ENCODE data around the gene PPP1R27.

GRCh38 chr17:81844887-81845286, 10.0 kb upstream of the PPP1R27 start:
- TF ChIP-seq, protein P1, sequence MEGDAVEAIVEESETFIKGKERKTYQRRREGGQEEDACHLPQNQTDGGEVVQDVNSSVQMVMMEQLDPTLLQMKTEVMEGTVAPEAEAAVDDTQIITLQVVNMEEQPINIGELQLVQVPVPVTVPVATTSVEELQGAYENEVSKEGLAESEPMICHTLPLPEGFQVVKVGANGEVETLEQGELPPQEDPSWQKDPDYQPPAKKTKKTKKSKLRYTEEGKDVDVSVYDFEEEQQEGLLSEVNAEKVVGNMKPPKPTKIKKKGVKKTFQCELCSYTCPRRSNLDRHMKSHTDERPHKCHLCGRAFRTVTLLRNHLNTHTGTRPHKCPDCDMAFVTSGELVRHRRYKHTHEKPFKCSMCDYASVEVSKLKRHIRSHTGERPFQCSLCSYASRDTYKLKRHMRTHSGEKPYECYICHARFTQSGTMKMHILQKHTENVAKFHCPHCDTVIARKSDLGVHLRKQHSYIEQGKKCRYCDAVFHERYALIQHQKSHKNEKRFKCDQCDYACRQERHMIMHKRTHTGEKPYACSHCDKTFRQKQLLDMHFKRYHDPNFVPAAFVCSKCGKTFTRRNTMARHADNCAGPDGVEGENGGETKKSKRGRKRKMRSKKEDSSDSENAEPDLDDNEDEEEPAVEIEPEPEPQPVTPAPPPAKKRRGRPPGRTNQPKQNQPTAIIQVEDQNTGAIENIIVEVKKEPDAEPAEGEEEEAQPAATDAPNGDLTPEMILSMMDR (IDR thresholded peaks at IDR 0.05; ENCODE audit: low read depth, low read length, missing input control): no peak
- TF ChIP-seq TAF1 (conservative IDR thresholded peaks at IDR 0.05): no peak
- no peak for TF ChIP-seq FOXA1 (IDR thresholded peaks at IDR 0.05)
- TF ChIP-seq JUND (IDR thresholded peaks at IDR 0.05): no peak
- TF ChIP-seq RAD21 (IDR thresholded peaks at IDR 0.05): no peak
- no peak for TF ChIP-seq ATF3 (IDR thresholded peaks at IDR 0.05)
- TF ChIP-seq REST (IDR thresholded peaks at IDR 0.05): no peak
- TF ChIP-seq, protein P2, sequence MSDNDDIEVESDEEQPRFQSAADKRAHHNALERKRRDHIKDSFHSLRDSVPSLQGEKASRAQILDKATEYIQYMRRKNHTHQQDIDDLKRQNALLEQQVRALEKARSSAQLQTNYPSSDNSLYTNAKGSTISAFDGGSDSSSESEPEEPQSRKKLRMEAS (IDR thresholded peaks at IDR 0.05): no peak
- TF ChIP-seq EGR1 (IDR thresholded peaks at IDR 0.05; ENCODE audit: low read depth in 2 of 2): no peak
- no peak for TF ChIP-seq ZBTB33 (IDR thresholded peaks at IDR 0.05)
- TF ChIP-seq GABPA (IDR thresholded peaks at IDR 0.05 in 1 of 2, conservative IDR thresholded peaks at IDR 0.05 in 1 of 2): no peak

All from liver (tissue), 3 donors.